ENCODE results near the gene PRKCD. TPM values are rescaled to one million over a fixed set of nuclear protein-coding genes. Genes with fewer than 3 reads are reported as not detected.

The PRKCD gene
- total and polyA plus RNA-seq, 2 of the 4 experiments (the other 2 are of a cell fraction), result 4.3 to 19.0 TPM

- in situ Hi-C loops (cut with MboI; ENCODE audit: low sequenced_read_pairs) (no loop called here), intact Hi-C loops (cut with micrococcal nuclease) (no loop called here), dilution Hi-C loops (cut with HindIII; ENCODE audit: low sequenced_read_pairs, unreplicated experiment) (no loop called here)
- ChIA-PET CTCF (interaction anchor here (0.6 to 1.4 kb wide), 2 partner anchors 59 to 1218 kb away, joined by 3 read pairs; no protein-coding TSS in a partner anchor), POLR2A (ENCODE audit: unreplicated experiment) (no interaction called here)
- Histone ChIP-seq H3K4me3 (ENCODE audit: insufficient read depth, low read depth, low read length) (no peak overlapping the region), H3K4me2 (ENCODE audit: low read depth, low read length) (no peak overlapping the region), H3K27ac (ENCODE audit: insufficient read depth, low read length) (no peak overlapping the region), H3K18ac (ENCODE audit: low read depth, low read length) (no peak overlapping the region), H4K20me1 (ENCODE audit: insufficient read depth, low read length) (peaks cover 3% of the 10 kb centered on the region; the same call in 1 of the 2 replicates), H3K23ac (ENCODE audit: low read depth, low read length) (no peak overlapping the region), H3K79me1 (ENCODE audit: low read depth in 1 of 2, low read length in 2 of 2) (0 out of 4 replicates have a peak, but pooled peaks cover 0 to 6% of the 10 kb centered on the region in 2 experiments), H2BK15ac (ENCODE audit: low read depth, low read length) (no peak overlapping the region), H3K9me1 (ENCODE audit: insufficient read depth, low read length) (peaks cover 14% of the 10 kb centered on the region), H3K9ac (ENCODE audit: low read depth, low read length) (no peak overlapping the region), H2AK5ac (ENCODE audit: low read depth, low read length) (no peak overlapping the region), H2BK20ac (ENCODE audit: low read depth, low read length) (no peak overlapping the region), H3K9me3 (ENCODE audit: control insufficient read depth, insufficient read depth, low read length) (no peaks in the 10 kb centered on the region), H4K8ac (ENCODE audit: low read depth in 2 of 2, low read length in 2 of 2) (no peak overlapping the region), H3K27me3 (ENCODE audit: control insufficient read depth, insufficient read depth, low read length) (no peaks in the 10 kb centered on the region), H2BK120ac (ENCODE audit: low read depth, low read length) (no peak overlapping the region), H2BK5ac (ENCODE audit: low read depth, low read length, poor library complexity, severe bottlenecking) (no peak overlapping the region), H3K36me3 (ENCODE audit: control insufficient read depth, insufficient read depth, low read length) (no peaks in the 10 kb centered on the region), H4K91ac (ENCODE audit: insufficient read depth, low read depth, low read length) (no peak overlapping the region), H2AK9ac (replicated peaks; ENCODE audit: low read depth, low read length, poor library complexity) (no peak overlapping the region), H2AFZ (replicated peaks; ENCODE audit: low read length, poor library complexity) (no peak overlapping the region), H3K4me1 (ENCODE audit: control insufficient read depth, insufficient read depth, low read length) (peaks cover 15% of the 10 kb centered on the region), H3K56ac (ENCODE audit: extremely low read depth, insufficient read depth, low read length) (no peak overlapping the region), H3K14ac (replicated peaks; ENCODE audit: low read depth, low read length) (no peak overlapping the region), H3K4ac (ENCODE audit: low read depth, low read length) (no peak overlapping the region), H4K5ac (ENCODE audit: low read depth, low read length) (no peak overlapping the region)
- DNase-seq (peak; percentile 50), ATAC-seq (ENCODE audit: low read depth) (no peak)
- BruUV-seq (replicated peaks), result no TSS peak
- TF ChIP-seq CTCF (conservative IDR thresholded peaks at IDR 0.05; ENCODE audit: low read depth, low read length) (no peak), CEBPB (IDR thresholded peaks at IDR 0.05; ENCODE audit: low read depth, low read length) (peak; percentile 32; the same call in 1 of the 2 replicates)
- 100% methylated on average over 1 to 2 of the region's 4 CpGs for WGBS, 2 experiments (ENCODE audit: extremely low coverage in 2 of 2, insufficient read length in 1 of 2)
These were observed 23.1 kb upstream of the PRKCD start for GRCh38 chr3:53137835-53138446.

Data from IMR-90 (cell line).